ENCODE data around the gene CNTNAP2. TPM values are rescaled to one million over a fixed set of nuclear protein-coding genes. Genes with fewer than 3 reads are reported as not detected.
"Not testable (repeated sequence)": the region's sequence is repeated elsewhere in the genome, so short reads cannot be mapped to it uniquely, and the experiment has no call there.

The CNTNAP2 gene
- total RNA-seq, 2 experiments from 2014 or later: 0.28 TPM; not detected in 1

DNA sequence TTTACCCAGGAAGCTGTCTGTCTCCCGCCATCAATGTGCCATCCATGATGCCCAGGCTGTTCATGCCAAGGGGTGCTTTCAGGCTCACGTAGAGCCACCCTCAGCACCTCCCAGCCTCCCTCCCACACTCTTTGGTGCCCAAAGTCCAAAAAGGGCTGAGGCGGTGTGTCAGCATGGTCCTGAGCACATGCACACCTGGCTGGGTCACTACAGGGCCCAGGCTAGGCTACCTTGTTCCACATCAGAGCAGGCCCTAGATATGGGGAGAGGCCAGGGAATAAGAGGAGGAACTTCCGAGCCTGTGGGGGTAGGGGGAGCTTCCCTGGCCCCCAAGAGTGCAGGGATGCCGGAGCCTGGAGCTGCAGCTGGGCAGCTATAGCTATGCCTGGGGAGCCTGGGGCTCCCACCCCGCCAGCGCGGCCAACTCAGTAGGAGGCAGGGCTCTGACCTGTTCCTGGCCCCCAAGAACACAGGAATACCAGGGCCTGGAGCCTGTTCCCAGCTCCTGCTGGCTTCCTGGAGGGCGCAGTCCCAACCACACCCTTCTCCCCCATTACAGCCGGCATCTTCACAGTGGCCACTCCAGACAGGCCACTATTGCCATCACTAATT, 2340.8 kb downstream of the CNTNAP2 start:
- no TSS peak for BruUV-seq (replicated peaks)
- Histone ChIP-seq H3K79me2 (ENCODE audit: insufficient read depth, low read depth, low read length) (no peaks in the 10 kb centered on the region), H3K4me1 (ENCODE audit: insufficient read depth, low read length, poor library complexity, severe bottlenecking) (no peaks in the 10 kb centered on the region), H4K20me1 (ENCODE audit: insufficient read depth, low read length) (no peaks in the 10 kb centered on the region), H3K4me3 (ENCODE audit: low read depth, low read length, poor library complexity, severe bottlenecking) (no peak overlapping the region), H3K9me3 (ENCODE audit: low read length) (no peaks in the 10 kb centered on the region), H3K4me2 (ENCODE audit: low read length) (no peak overlapping the region), H3K27ac (ENCODE audit: low read depth, low read length, poor library complexity, severe bottlenecking) (no peak overlapping the region), H3K36me3 (ENCODE audit: insufficient read depth, low read length) (no peaks in the 10 kb centered on the region), H3K9me2 (ENCODE audit: insufficient read depth, low read length) (no peaks in the 10 kb centered on the region), H2AFZ (ENCODE audit: low read length) (no peak overlapping the region)
- intact Hi-C loops (cut with micrococcal nuclease; ENCODE audit: unreplicated experiment): no loop called here
- CTCF ChIA-PET (ENCODE audit: unreplicated experiment): no interaction called here
- POLR2A ChIA-PET: no interaction called here
- TF ChIP-seq, protein P1, sequence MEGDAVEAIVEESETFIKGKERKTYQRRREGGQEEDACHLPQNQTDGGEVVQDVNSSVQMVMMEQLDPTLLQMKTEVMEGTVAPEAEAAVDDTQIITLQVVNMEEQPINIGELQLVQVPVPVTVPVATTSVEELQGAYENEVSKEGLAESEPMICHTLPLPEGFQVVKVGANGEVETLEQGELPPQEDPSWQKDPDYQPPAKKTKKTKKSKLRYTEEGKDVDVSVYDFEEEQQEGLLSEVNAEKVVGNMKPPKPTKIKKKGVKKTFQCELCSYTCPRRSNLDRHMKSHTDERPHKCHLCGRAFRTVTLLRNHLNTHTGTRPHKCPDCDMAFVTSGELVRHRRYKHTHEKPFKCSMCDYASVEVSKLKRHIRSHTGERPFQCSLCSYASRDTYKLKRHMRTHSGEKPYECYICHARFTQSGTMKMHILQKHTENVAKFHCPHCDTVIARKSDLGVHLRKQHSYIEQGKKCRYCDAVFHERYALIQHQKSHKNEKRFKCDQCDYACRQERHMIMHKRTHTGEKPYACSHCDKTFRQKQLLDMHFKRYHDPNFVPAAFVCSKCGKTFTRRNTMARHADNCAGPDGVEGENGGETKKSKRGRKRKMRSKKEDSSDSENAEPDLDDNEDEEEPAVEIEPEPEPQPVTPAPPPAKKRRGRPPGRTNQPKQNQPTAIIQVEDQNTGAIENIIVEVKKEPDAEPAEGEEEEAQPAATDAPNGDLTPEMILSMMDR (conservative IDR thresholded peaks at IDR 0.05; ENCODE audit: low read length): no peak
- TF ChIP-seq EZH2phosphoT487 (IDR thresholded peaks at IDR 0.05; ENCODE audit: borderline replicate concordance, low read depth, low read length): no peak
- DNase-seq (ENCODE audit: low spot score): no peak

GRCh38 chr7:148458263-148458662, 2341.7 kb downstream of the CNTNAP2 start:
- Histone ChIP-seq H3K27ac (ENCODE audit: low read depth, low read length, poor library complexity, severe bottlenecking) (no peak overlapping the region), H3K9me2 (ENCODE audit: insufficient read depth, low read length) (no peaks in the 10 kb centered on the region), H3K9me3 (ENCODE audit: low read length) (no peaks in the 10 kb centered on the region), H3K4me1 (ENCODE audit: insufficient read depth, low read length, poor library complexity, severe bottlenecking) (no peaks in the 10 kb centered on the region), H4K20me1 (ENCODE audit: insufficient read depth, low read length) (no peaks in the 10 kb centered on the region), H3K4me3 (ENCODE audit: low read depth, low read length, poor library complexity, severe bottlenecking) (no peak overlapping the region), H3K36me3 (ENCODE audit: insufficient read depth, low read length) (no peaks in the 10 kb centered on the region), H3K4me2 (ENCODE audit: low read length) (no peak overlapping the region), H2AFZ (ENCODE audit: low read length) (no peak overlapping the region), H3K79me2 (ENCODE audit: insufficient read depth, low read depth, low read length) (no peaks in the 10 kb centered on the region)
- DNase-seq (ENCODE audit: low spot score): no peak
- BruUV-seq (replicated peaks): no TSS peak
- ChIA-PET POLR2A (interaction anchor here (0.7 kb wide), 1 partner anchor 108 kb away, joined by 3 read pairs; no protein-coding TSS in a partner anchor), CTCF (ENCODE audit: unreplicated experiment) (no interaction called here)
- intact Hi-C loops (cut with micrococcal nuclease; ENCODE audit: unreplicated experiment): no loop called here
- TF ChIP-seq, protein P1 (conservative IDR thresholded peaks at IDR 0.05; ENCODE audit: low read length): no peak
- TF ChIP-seq EZH2phosphoT487 (IDR thresholded peaks at IDR 0.05; ENCODE audit: borderline replicate concordance, low read depth, low read length): no peak

GRCh38 chr7:148461392-148462179, 2345.0 kb downstream of the CNTNAP2 start:
- BruUV-seq (replicated peaks): no TSS peak
- no peak for TF ChIP-seq EZH2phosphoT487 (IDR thresholded peaks at IDR 0.05; ENCODE audit: borderline replicate concordance, low read depth, low read length)
- TF ChIP-seq, protein P1 (conservative IDR thresholded peaks at IDR 0.05; ENCODE audit: low read length): no peak
- intact Hi-C loops (cut with micrococcal nuclease; ENCODE audit: unreplicated experiment): no loop called here
- H3K79me2 ChIP-seq (ENCODE audit: insufficient read depth, low read depth, low read length): no peaks in the 10 kb centered on the region
- H3K4me3 ChIP-seq (ENCODE audit: low read depth, low read length, poor library complexity, severe bottlenecking): no peak overlapping the region
- ChIA-PET POLR2A (no interaction called here), CTCF (ENCODE audit: unreplicated experiment) (no interaction called here)
- no peaks in the 10 kb centered on the region for H4K20me1 ChIP-seq (ENCODE audit: insufficient read depth, low read length)
- no peak for DNase-seq (ENCODE audit: low spot score)
- no peak overlapping the region for H3K4me2 ChIP-seq (ENCODE audit: low read length)
- no peak overlapping the region for H2AFZ ChIP-seq (ENCODE audit: low read length)
- no peak overlapping the region for H3K27ac ChIP-seq (ENCODE audit: low read depth, low read length, poor library complexity, severe bottlenecking)
- H3K36me3 ChIP-seq (ENCODE audit: insufficient read depth, low read length): no peaks in the 10 kb centered on the region
- no peaks in the 10 kb centered on the region for H3K9me2 ChIP-seq (ENCODE audit: insufficient read depth, low read length)
- H3K9me3 ChIP-seq (ENCODE audit: low read length): no peaks in the 10 kb centered on the region
- H3K4me1 ChIP-seq (ENCODE audit: insufficient read depth, low read length, poor library complexity, severe bottlenecking): no peaks in the 10 kb centered on the region

GRCh38 chr7:148462774-148463173, 2346.2 kb downstream of the CNTNAP2 start:
- H3K4me3 ChIP-seq (ENCODE audit: low read depth, low read length, poor library complexity, severe bottlenecking); H3K4me1 ChIP-seq (ENCODE audit: insufficient read depth, low read length, poor library complexity, severe bottlenecking); H3K79me2 ChIP-seq (ENCODE audit: insufficient read depth, low read depth, low read length); CTCF ChIA-PET (ENCODE audit: unreplicated experiment); POLR2A ChIA-PET; BruUV-seq (replicated peaks); H3K36me3 ChIP-seq (ENCODE audit: insufficient read depth, low read length); H3K27ac ChIP-seq (ENCODE audit: low read depth, low read length, poor library complexity, severe bottlenecking); H3K4me2 ChIP-seq (ENCODE audit: low read length); H3K9me3 ChIP-seq (ENCODE audit: low read length); H4K20me1 ChIP-seq (ENCODE audit: insufficient read depth, low read length); DNase-seq (ENCODE audit: low spot score); H3K9me2 ChIP-seq (ENCODE audit: insufficient read depth, low read length); intact Hi-C loops (cut with micrococcal nuclease; ENCODE audit: unreplicated experiment); H2AFZ ChIP-seq (ENCODE audit: low read length): not testable (repeated sequence)
